ENCODE measurements around the gene DOCK8.
"Not testable (repeated sequence)": the region's sequence is repeated elsewhere in the genome, so short reads cannot be mapped to it uniquely, and the experiment has no call there.

Gene DOCK8

GRCh38 chr9:404234-404633, 189.6 kb downstream of the DOCK8 start:
- FAIRE-seq: no peak
- no peak for DNase-seq (ENCODE audit: insufficient read length, low spot score)

GRCh38 chr9:405341-405740, 190.7 kb downstream of the DOCK8 start:
- no peak for DNase-seq (ENCODE audit: insufficient read length, low spot score)
- FAIRE-seq: no peak

GRCh38 chr9:406886-407654, 192.4 kb downstream of the DOCK8 start:
- FAIRE-seq: no peak
- no peak for DNase-seq (ENCODE audit: insufficient read length, low spot score)

GRCh38 chr9:409655-410054, 195.0 kb downstream of the DOCK8 start:
- not testable (repeated sequence) for DNase-seq (ENCODE audit: insufficient read length, low spot score); FAIRE-seq

DNA sequence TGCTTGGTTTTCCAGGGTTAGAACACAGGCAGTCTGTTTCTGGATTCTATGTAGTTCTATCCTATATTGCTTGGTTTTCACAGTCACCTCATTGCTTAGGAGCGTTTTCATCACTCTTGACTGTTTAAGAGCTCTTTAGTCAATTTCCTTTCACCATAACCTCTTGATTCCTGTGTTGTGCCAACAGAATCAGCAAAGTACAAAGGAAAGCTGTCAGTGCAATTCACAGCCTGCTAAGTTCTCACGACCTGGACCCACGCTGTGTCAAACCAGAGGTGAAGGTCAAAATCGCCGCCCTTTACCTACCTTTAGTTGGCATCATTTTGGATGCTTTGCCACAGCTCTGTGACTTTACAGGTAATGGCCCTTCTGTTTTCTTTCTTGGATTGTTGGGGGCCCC, 199.9 kb downstream of the DOCK8 start:
- no peak for DNase-seq (ENCODE audit: insufficient read length, low spot score)
- FAIRE-seq: no peak

- no peak for DNase-seq (ENCODE audit: insufficient read length, low spot score)
- FAIRE-seq: no peak
Measured at GRCh38 chr9:419571-420171, 205.0 kb downstream of the DOCK8 start.

DNA sequence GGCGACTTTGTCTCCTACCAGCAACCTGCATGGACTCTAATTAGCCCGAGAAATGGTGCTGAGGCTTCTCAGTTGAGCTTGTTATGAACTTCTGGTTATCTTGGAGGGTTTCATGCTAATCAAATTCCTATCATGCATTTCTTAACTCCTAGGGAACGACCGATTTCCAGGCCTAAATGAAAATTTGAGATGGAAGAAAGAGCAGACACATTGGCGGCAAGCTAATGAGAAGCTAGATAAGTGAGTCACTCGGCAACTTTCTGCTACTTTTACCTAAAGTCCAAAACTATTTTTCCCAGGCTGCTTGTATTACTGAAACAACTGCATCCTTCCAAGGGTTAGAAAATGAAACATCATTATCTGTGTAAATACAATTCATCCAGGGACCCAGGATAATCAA, 207.2 kb downstream of the DOCK8 start:
- no peak for DNase-seq (ENCODE audit: insufficient read length, low spot score)
- no peak for FAIRE-seq

DNA sequence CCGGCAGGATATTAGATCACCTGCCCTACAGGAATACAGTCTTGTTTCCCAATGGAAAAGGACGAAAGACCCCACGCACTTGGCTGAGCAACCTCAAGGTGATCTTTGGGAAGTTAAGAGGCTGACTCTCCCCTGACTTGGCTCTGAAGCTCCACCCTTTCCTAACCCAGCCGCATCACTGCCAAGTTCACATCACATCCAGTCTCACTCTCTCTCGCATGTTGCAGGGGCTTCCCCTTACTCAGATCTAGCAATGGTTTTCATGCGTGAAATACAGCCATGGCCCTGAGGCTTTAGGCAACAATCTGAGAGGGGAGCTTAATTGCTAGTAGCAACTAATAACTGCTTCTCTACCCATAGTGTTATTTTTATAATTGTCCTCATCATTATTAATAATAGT, 211.6 kb downstream of the DOCK8 start:
- DNase-seq (ENCODE audit: insufficient read length, low spot score) (no peak), FAIRE-seq (no peak)

DNA sequence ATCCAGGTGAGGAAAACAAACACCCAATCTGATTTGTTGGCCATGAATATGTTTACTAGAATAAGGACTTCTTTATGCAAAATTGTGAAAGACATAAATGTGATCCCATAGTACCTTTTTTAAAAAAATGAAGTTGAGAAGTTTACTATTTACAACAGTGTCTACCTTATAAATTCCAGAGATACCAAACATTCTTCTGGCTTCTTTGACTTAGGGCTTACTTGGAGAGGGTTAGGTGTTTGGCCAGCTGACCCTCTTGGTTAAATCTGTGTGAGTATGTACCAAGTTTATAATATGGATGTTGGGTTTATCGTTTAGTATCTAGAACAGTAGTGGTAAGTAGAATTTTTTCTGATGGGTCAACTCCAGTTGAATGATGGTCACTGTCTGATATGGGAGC, 212.3 kb downstream of the DOCK8 start:
- FAIRE-seq: no peak
- DNase-seq (ENCODE audit: insufficient read length, low spot score): no peak

DNA sequence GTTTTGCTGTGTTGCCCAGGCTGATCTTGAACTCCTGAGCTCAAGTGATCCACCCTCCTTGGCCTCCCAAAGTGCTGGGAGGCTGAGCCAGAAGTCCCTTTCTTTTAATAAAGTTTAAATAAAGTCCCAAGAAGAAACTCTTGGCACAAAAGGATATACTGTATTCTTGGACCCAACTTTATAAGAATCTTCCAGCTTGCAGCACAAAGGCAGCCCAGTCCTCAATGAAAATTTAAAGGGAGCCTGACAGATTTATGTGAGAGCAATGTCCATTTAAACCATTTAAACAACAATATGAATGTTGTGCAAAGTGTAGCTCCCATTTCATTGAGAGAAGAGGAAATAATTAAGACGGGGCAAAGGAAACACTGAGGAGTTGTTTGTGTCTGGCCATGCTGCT, 217.0 kb downstream of the DOCK8 start:
- DNase-seq (ENCODE audit: insufficient read length, low spot score) (no peak), FAIRE-seq (no peak)

DNA sequence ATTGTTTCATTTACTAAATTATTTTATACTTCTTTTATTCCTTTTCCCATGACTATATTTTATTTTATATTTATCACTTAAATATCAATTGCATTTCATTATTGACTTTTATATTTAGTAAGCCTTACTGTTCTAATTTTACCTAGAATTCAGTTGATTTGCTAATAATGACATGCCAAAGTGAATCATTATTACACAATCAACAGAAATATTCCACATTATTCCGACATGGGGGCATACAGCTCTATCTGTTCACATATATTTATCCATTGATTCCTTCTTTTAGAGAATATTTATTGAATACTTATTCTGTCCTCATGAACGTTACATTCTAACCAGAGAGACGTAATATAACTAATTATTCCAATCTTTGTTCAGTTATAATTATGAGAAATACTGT, 221.8 kb downstream of the DOCK8 start:
- no peak for FAIRE-seq
- no peak for DNase-seq (ENCODE audit: insufficient read length, low spot score)

- DNase-seq (ENCODE audit: insufficient read length, low spot score) (no peak), FAIRE-seq (no peak)
Measured at GRCh38 chr9:437066-437465, 222.4 kb downstream of the DOCK8 start.

DNA sequence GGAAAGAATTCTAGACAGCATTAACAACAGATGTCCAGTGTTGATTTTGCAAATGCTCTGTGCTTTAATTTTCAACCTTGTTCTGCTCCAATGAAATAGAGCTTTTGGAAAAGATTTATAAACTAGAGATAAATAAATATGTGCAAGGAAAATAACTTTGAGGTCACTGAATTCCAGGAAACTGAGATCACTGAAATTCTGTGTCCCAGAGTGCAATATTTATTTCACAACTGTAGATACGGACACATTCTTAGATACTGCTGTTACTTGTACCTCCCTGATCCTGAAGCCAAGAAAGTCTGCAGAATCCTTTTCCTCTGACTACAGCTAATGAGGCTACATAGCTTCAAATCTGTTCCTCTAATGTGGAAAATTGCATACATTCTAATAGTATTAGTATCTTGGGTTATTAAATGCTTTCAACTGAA, 222.9 kb downstream of the DOCK8 start:
- FAIRE-seq (no peak), DNase-seq (ENCODE audit: insufficient read length, low spot score) (no peak)

- no peak for DNase-seq (ENCODE audit: insufficient read length, low spot score)
- no peak for FAIRE-seq
Measured at GRCh38 chr9:438066-438465, 223.4 kb downstream of the DOCK8 start.

- DNase-seq (ENCODE audit: insufficient read length, low spot score): no peak
- FAIRE-seq: no peak
Measured at GRCh38 chr9:438961-439768, 224.5 kb downstream of the DOCK8 start.

- DNase-seq (ENCODE audit: insufficient read length, low spot score): no peak
- FAIRE-seq: no peak
Measured at GRCh38 chr9:441126-441525, 226.5 kb downstream of the DOCK8 start.

- DNase-seq (ENCODE audit: insufficient read length, low spot score) (no peak), FAIRE-seq (no peak)
Measured at GRCh38 chr9:444528-444927, 229.9 kb downstream of the DOCK8 start.

DNA sequence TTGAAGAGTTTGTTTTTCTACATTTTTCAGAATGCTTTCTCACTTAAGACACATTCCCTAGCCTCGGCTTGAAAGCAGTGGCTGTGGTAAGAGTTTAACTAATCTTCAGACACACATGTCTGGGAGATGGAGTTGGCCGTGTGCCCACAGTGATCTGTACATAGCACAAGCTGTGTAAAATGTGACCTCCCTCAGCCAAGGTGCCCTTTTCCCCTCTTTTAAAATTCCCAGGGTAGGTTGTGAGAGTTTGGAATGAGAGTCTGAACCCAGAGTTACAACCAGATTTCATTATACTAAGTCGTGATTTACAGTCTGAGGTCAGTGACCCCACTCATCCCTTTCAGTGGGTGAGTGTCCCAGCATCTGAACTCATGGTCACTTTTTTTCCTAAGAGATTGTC, 230.4 kb downstream of the DOCK8 start:
- DNase-seq (ENCODE audit: insufficient read length, low spot score): no peak
- FAIRE-seq: no peak

DNA sequence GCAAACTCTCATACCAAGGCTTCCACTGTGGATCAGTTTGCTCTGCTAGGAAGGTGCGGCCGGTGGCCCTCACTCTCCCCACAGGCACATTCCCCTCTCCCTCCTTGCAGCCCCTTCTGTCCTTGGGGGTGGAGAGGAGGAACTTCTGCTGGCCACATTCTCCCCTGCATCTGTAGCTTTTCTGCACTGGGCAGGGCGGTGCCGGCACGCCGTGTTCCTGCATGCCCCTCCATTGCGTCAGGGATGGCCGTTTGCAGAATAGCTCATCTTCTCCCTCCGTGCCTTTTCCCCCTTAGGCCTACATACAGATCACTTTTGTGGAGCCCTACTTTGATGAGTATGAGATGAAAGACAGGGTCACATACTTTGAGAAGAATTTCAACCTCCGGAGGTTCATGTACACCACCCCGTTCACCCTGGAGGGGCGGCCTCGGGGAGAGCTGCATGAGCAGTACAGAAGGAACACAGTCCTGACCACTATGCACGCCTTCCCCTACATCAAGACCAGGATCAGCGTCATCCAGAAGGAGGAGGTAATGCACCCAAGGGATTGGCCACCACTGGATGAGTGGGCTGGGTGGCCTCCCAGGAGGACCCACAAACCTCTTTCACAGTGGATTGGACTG, 231.5 kb downstream of the DOCK8 start:
- DNase-seq (ENCODE audit: insufficient read length, low spot score) (no peak), FAIRE-seq (no peak)

- DNase-seq (ENCODE audit: insufficient read length, low spot score) (no peak), FAIRE-seq (no peak)
Measured at GRCh38 chr9:447230-448025, 232.8 kb downstream of the DOCK8 start.

DNA sequence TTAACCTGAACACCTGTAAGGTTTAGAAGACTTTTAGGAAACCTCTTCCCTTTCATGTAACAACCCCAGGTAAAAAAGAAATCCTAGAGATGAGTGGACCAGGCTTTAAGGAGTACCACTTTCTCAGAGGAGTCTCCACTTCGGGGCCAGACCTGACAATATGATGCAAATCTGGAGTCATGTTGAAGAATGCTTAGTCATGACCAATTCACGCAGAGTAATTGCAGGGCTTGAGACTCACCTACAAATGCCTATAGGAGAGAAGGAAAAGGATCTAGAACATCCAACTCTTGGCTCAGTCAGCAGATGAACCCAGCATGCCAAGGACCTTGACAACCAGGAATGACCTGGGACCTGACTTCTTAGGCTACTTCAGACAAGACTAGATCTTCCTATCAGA, 235.4 kb downstream of the DOCK8 start:
- no peak for FAIRE-seq

More for the DNA sequence above, 235.4 kb downstream of the DOCK8 start:
- no peak for DNase-seq (ENCODE audit: insufficient read length, low spot score)

Data from GM19239 (cell line).